HEK293 (cell line): ENCODE data around the gene UBR1.

ENCODE experiments used
- ATF2 ChIP-seq: fragments of 450-650 bp; formaldehyde crosslinking; IDR thresholded peaks from 2 replicates; pipeline ENCODE4 v1.5.1; 2016; ENCODE audit warnings: missing biosample characterization, missing genetic modification characterization, low read depth
- MYNN ChIP-seq: fragments of 450-650 bp; formaldehyde crosslinking; IDR thresholded peaks from 2 replicates; pipeline ENCODE4 v1.5.1; 2016; ENCODE audit warnings: missing biosample characterization, missing genetic modification characterization, borderline replicate concordance
- RBAK ChIP-seq: fragments of 450-650 bp; formaldehyde crosslinking; IDR thresholded peaks from 2 replicates; pipeline ENCODE4 v1.5.1; 2016; ENCODE audit warnings: missing biosample characterization, missing genetic modification characterization
- YY1 ChIP-seq: fragments of 450-650 bp; formaldehyde crosslinking; IDR thresholded peaks from 2 replicates; pipeline ENCODE4 v1.5.1; 2018; ENCODE audit warnings: missing biosample characterization, missing genetic modification characterization
- ZBTB20 ChIP-seq: fragments of 450-650 bp; formaldehyde crosslinking; IDR thresholded peaks from 2 replicates; pipeline ENCODE4 v1.5.1; 2016; ENCODE audit warnings: missing biosample characterization, missing genetic modification characterization
- ZNF423 ChIP-seq: fragments of 450-650 bp; formaldehyde crosslinking; IDR thresholded peaks from 2 replicates; pipeline ENCODE4 v1.5.1; 2016; ENCODE audit warnings: missing biosample characterization, missing genetic modification characterization
- TF ChIP-seq, protein P1 (sequence below): fragments of 450-650 bp; formaldehyde crosslinking; IDR thresholded peaks from 2 replicates; pipeline ENCODE4 v1.5.1; 2016; ENCODE audit warnings: missing biosample characterization, missing genetic modification characterization
- TF ChIP-seq, protein P2 (sequence below): fragments of 450-650 bp; formaldehyde crosslinking; IDR thresholded peaks from 2 replicates; pipeline ENCODE4 v1.5.1; 2016; ENCODE audit warnings: missing biosample characterization, missing genetic modification characterization
- TF ChIP-seq, protein P3 (sequence below): fragments of 450-650 bp; formaldehyde crosslinking; IDR thresholded peaks from 2 replicates; pipeline ENCODE4 v1.5.1; 2016; ENCODE audit warnings: missing biosample characterization, missing genetic modification characterization

DNA sequence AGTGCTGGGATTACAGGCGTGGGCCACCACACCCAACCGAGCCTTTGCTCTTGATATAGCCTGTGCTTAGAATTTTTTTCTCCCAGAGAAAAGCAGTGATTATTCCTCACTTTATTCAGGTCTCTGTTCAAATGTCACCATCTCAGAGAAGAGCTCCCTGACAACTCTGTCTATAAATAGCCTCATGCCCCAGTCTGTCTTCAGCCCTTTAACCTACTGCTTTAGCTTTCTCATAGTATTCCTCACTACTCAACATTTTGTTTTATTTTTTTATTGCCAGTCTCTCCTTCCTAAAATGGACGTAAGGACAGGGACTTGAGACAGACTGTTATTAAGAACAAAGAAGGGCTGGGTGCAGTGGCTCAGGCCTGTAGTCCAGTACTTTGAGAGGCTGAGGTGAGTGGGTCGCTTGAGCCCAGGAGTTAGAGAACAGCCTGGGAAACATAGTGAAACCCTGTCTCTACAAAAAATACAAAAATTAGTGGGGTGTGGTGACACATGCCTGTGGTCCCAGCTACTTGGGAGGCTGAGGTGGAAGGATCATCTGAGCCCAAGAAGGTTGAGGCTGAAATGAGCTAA lies 106.5 kb downstream of the UBR1 start:
- TF ChIP-seq, protein P1, sequence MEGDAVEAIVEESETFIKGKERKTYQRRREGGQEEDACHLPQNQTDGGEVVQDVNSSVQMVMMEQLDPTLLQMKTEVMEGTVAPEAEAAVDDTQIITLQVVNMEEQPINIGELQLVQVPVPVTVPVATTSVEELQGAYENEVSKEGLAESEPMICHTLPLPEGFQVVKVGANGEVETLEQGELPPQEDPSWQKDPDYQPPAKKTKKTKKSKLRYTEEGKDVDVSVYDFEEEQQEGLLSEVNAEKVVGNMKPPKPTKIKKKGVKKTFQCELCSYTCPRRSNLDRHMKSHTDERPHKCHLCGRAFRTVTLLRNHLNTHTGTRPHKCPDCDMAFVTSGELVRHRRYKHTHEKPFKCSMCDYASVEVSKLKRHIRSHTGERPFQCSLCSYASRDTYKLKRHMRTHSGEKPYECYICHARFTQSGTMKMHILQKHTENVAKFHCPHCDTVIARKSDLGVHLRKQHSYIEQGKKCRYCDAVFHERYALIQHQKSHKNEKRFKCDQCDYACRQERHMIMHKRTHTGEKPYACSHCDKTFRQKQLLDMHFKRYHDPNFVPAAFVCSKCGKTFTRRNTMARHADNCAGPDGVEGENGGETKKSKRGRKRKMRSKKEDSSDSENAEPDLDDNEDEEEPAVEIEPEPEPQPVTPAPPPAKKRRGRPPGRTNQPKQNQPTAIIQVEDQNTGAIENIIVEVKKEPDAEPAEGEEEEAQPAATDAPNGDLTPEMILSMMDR (tag by site-specific recombination) = no peak
- TF ChIP-seq, protein P2, sequence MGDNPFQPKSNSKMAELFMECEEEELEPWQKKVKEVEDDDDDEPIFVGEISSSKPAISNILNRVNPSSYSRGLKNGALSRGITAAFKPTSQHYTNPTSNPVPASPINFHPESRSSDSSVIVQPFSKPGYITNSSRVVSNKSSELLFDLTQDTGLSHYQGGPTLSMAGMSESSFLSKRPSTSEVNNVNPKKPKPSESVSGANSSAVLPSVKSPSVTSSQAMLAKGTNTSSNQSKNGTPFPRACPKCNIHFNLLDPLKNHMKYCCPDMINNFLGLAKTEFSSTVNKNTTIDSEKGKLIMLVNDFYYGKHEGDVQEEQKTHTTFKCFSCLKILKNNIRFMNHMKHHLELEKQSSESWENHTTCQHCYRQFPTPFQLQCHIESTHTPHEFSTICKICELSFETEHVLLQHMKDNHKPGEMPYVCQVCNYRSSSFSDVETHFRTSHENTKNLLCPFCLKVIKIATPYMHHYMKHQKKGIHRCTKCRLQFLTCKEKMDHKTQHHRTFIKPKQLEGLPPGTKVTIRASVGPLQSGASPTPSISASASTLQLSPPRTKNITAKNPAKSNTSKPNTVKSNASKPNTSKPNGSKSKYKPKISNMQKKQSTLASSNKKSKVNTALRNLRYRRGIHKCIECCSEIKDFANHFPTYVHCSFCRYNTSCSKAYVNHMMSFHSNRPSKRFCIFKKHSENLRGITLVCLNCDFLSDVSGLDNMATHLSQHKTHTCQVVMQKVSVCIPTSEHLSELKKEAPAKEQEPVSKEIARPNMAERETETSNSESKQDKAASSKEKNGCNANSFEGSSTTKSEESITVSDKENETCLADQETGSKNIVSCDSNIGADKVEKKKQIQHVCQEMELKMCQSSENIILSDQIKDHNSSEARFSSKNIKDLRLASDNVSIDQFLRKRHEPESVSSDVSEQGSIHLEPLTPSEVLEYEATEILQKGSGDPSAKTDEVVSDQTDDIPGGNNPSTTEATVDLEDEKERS = no peak
- TF ChIP-seq YY1 (tag by site-specific recombination) (no peak), RBAK (tag by site-specific recombination) (no peak), MYNN (tag by site-specific recombination) (no peak), ZBTB20 (tag by site-specific recombination) (no peak), ATF2 (tag by site-specific recombination) (no peak), ZNF423 (tag by site-specific recombination) (no peak)
- TF ChIP-seq, protein P3, sequence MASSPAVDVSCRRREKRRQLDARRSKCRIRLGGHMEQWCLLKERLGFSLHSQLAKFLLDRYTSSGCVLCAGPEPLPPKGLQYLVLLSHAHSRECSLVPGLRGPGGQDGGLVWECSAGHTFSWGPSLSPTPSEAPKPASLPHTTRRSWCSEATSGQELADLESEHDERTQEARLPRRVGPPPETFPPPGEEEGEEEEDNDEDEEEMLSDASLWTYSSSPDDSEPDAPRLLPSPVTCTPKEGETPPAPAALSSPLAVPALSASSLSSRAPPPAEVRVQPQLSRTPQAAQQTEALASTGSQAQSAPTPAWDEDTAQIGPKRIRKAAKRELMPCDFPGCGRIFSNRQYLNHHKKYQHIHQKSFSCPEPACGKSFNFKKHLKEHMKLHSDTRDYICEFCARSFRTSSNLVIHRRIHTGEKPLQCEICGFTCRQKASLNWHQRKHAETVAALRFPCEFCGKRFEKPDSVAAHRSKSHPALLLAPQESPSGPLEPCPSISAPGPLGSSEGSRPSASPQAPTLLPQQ = no peak
